Ascending aorta (tissue), 2 donors: Measurements from ENCODE around the gene CHDH. TPM values are rescaled to one million over a fixed set of nuclear protein-coding genes. Genes with fewer than 3 reads are reported as not detected.

Source experiments
- DNase-seq, 2 donors: peaks; one replicate each; pipeline ENCODE4 v3.0.0-alpha.2; 2019; ENCODE audit warnings: low spot score in 2 of 2
- H3K27ac ChIP-seq, 2 donors: fragments of 200-600 bp; sonication (generic); one replicate each; pipeline ENCODE4 v1.5.1; 2016 to 2017; ENCODE audit warnings: mild to moderate bottlenecking in 1 of 2
- H3K27me3 ChIP-seq: fragments of 200-600 bp; sonication (generic); one replicate; pipeline ENCODE4 v1.5.1; 2017
- H3K36me3 ChIP-seq, 2 donors: fragments of 200-600 bp; sonication (generic); one replicate each; pipeline ENCODE4 v1.5.1; 2016
- H3K4me1 ChIP-seq, 2 donors: fragments of 200-600 bp; sonication (generic); one replicate each; pipeline ENCODE4 v1.5.1; 2016 to 2017; ENCODE audit warnings: mild to moderate bottlenecking in 1 of 2
- H3K4me3 ChIP-seq, 2 donors: fragments of 200-600 bp; sonication (generic); one replicate each; pipeline ENCODE4 v1.5.1; 2016 to 2017; ENCODE audit warnings: mild to moderate bottlenecking in 1 of 2
- H3K9me3 ChIP-seq, 2 donors: fragments of 200-600 bp; sonication (generic); one replicate each; pipeline ENCODE4 v1.5.1; 2016
- intact Hi-C: fragments of 100-400 bp; cut with DNase I; formaldehyde crosslinking; loops from one replicate; pipeline ENCODE4 v1.15.1; 2023
- total RNA-seq: library from RNA; depleted of rRNA; stranded (reverse); fragments of >200 nt; gene quantifications from one replicate; pipeline ENCODE4 v1.1.0, GENCODE V29; 2016
- TF ChIP-seq, protein P1 (sequence below), 3 experiments: fragments of 200-600 bp in 2 of 3; fragments of 450-650 bp in 1 of 3; sonication (generic) in 2 of 3; IDR thresholded peaks; one replicate each; pipeline ENCODE4 v1.5.1; 2016 to 2019; ENCODE audit warnings: antibody characterized with exemption in 3 of 3, mild to moderate bottlenecking in 1 of 3, moderate library complexity in 1 of 3

The CHDH gene
- total RNA-seq, 1 donor from 2014 or later = 0.53 TPM

DNA sequence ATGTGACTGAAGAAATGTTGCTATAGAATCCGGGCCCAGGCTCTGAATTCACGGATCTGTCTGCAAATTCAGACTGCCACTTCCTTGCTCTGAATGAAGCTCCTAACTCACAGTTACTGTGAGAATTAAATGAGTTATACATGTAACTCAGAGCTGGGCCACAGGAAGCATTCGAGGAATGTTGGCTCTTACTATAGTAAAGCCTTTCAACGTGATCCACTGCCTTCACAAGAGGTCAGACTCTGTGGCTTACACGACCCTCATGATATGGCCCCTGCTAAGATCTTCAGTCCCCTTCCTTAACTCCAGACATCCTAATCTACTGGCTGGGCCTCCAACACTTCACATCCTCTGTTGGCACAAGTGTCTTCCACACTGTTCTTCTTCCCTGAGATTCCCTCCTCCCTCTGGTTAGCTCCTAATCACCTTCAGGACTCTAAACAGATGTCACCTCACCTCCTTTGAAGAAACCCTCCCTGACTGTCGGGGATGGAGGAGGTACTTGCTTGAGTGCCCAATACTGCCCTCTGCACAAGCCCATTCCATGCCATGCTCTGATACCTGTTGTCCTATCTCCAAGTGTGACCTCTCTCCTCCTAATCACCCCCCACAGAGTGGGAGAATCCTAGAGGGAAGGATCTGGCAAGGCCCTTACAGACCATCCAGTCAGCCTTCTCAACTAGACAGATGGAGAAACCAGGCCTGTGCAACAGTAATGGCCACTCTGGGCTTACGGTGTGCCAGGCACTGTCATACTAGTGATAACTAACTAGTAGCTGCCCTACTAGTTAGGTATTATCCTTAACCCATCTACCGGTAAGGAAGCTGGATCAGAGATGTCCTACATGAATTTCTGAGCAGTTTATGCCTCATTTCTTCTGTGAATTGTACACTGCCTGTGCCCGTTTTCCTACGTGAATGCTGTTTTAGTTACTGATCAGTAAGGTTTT is 34.5 kb upstream of the CHDH start:
- H3K27ac ChIP-seq = no peak overlapping the region
- peaks cover 6 to 8% of the 10 kb centered on the region in 2 donors for H3K4me1 ChIP-seq
- intact Hi-C loops = loop anchor here (10.0 kb wide), 1 partner anchor 1176 kb away; the partner anchor contains the start of genes GLT8D1 and SPCS1
- no peak for DNase-seq
- H3K9me3 ChIP-seq = no peaks in the 10 kb centered on the region
- H3K36me3 ChIP-seq = peaks cover 47 to 56% of the 10 kb centered on the region in 2 donors
- peak overlapping the region; percentile 73 to 90 for H3K4me3 ChIP-seq
- TF ChIP-seq, protein P1, sequence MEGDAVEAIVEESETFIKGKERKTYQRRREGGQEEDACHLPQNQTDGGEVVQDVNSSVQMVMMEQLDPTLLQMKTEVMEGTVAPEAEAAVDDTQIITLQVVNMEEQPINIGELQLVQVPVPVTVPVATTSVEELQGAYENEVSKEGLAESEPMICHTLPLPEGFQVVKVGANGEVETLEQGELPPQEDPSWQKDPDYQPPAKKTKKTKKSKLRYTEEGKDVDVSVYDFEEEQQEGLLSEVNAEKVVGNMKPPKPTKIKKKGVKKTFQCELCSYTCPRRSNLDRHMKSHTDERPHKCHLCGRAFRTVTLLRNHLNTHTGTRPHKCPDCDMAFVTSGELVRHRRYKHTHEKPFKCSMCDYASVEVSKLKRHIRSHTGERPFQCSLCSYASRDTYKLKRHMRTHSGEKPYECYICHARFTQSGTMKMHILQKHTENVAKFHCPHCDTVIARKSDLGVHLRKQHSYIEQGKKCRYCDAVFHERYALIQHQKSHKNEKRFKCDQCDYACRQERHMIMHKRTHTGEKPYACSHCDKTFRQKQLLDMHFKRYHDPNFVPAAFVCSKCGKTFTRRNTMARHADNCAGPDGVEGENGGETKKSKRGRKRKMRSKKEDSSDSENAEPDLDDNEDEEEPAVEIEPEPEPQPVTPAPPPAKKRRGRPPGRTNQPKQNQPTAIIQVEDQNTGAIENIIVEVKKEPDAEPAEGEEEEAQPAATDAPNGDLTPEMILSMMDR (IDR thresholded peaks at IDR 0.05) = no peak
- no peaks in the 10 kb centered on the region for H3K27me3 ChIP-seq

DNA sequence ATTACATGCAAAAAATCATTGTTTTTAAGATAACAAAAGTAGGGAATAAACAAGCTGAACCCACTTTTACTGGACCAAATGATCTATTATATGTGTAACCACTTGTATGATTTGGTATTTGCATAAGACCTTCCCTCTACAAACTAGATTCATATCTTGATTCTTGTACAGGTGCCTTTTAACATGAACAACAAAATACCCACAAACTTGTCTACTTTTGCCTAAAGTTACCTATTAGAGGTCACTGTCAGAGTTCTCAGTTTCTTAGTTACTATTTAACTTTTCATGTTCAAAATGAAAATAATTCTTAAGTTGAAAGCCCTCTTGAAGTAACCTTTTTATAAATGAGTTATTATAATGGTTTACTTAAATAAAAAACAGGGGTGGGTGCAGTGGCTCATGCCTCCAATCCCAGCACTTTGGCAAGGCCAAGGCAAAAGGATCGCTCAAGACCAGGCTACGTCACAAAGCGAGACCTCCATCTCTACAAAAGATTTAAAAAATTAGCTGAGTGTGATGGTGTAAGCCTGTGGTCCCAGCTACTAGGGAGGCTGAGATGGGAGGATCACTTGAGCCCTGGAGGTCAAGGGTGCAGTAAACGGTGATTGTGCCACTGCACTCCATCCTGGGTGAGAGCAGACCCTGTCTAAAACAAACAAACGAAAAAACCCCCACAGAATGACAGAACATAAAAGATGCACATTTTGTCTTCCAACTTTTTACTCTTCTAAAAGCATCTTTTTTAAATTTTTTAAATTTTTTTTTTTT is 19.7 kb upstream of the CHDH start:
- H3K4me3 ChIP-seq = no peak overlapping the region
- H3K27me3 ChIP-seq = no peaks in the 10 kb centered on the region
- DNase-seq = no peak
- intact Hi-C loops = no loop called here
- H3K27ac ChIP-seq = no peak overlapping the region
- H3K9me3 ChIP-seq = no peaks in the 10 kb centered on the region
- peaks cover 55 to 78% of the 10 kb centered on the region in 2 donors for H3K36me3 ChIP-seq
- TF ChIP-seq, protein P1 (IDR thresholded peaks at IDR 0.05) = no peak
- H3K4me1 ChIP-seq = no peaks in the 10 kb centered on the region

DNA sequence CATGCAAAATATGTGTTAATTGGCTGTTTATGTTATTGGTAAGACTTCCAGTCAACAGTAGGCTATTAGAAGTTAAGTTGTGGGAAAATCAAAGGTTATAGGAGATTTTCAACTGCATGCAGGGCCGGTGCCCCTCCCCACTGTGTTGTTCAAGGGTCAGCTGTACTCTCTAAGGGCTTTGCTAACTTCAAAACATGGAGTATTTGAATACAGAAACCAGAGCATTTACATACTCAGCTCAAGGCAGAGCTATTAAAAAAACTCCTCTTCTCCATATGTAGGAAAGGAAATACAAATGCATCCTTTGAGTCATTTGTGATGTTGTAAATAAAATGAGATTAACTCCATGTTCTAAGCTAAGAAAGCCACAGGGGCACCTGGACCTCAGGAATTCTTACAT is 16.9 kb upstream of the CHDH start:
- H3K36me3 ChIP-seq = peaks cover 53 to 62% of the 10 kb centered on the region in 2 donors
- no peak for DNase-seq
- intact Hi-C loops = no loop called here
- TF ChIP-seq, protein P1 (IDR thresholded peaks at IDR 0.05) = no peak
- no peaks in the 10 kb centered on the region for H3K27me3 ChIP-seq
- no peak overlapping the region for H3K4me3 ChIP-seq
- H3K9me3 ChIP-seq = no peaks in the 10 kb centered on the region
- no peaks in the 10 kb centered on the region for H3K4me1 ChIP-seq
- no peak overlapping the region for H3K27ac ChIP-seq

DNA sequence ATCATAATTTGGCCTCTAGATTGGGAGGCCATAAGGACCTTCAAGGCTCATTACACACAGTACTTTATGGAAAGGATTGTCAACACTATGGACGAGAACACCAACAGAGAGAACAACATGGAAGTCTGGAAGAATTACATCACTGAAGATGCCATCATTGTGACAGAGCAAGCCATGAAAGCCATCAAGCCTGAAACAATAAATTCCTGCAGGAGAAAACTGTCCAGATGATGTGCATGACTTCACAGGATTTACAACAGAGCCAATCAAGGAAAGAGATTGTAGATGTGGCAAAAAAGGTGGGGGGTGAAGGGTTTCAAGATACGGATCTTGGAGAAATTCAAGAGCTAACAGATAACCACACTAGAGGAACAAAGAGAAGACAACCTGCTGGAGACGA is 16.0 kb upstream of the CHDH start:
- Histone ChIP-seq H3K27ac (no peak overlapping the region), H3K4me3 (no peak overlapping the region), H3K36me3 (peaks cover 44 to 59% of the 10 kb centered on the region in 2 donors), H3K4me1 (no peaks in the 10 kb centered on the region), H3K9me3 (no peaks in the 10 kb centered on the region), H3K27me3 (no peaks in the 10 kb centered on the region)
- TF ChIP-seq, protein P1 (IDR thresholded peaks at IDR 0.05) = no peak
- no peak for DNase-seq
- intact Hi-C loops = no loop called here

DNA sequence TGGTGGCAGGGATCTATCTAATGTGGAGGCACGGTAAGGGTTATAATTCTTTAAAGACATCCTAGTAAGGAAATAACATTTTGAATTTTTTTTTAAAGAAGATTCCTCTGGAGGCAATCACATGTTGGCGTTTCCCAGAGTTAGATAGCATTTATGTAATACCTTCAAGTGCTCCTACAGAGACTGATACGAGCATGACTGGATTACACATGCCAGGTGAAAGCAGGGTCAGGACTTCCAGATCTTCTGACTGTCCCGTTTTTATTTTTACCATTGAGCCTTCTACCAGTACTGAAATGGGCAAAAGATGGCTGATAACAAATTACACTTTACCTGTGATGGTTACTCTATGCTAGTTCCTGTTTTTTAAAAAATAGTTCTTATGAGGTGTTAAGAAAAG is 14.0 kb upstream of the CHDH start:
- Histone ChIP-seq H3K27ac (no peak overlapping the region), H3K27me3 (no peaks in the 10 kb centered on the region), H3K9me3 (no peaks in the 10 kb centered on the region), H3K36me3 (peaks cover 36 to 52% of the 10 kb centered on the region in 2 donors), H3K4me1 (no peaks in the 10 kb centered on the region), H3K4me3 (no peak overlapping the region)
- DNase-seq = no peak
- TF ChIP-seq, protein P1 (IDR thresholded peaks at IDR 0.05) = no peak
- intact Hi-C loops = no loop called here
